CD4-positive, alpha-beta T cell (primary cell): Measurements from ENCODE around the gene TBX1. TPM values are rescaled to one million over a fixed set of nuclear protein-coding genes. Genes with fewer than 3 reads are reported as not detected.

Experiments
- ATAC-seq: fragments of 200-7000 bp; cut with Tn5 transposase; one replicate; pipeline ENCODE4 v1.10.0; 2022; ENCODE audit warnings: mild to moderate bottlenecking; ENCODE audit not compliant: poor library complexity
- CTCF ChIA-PET: fragments of 350-600 bp; sonication (Branson Sonifier 250); formaldehyde crosslinking; loops from one replicate; lab custom pipeline; 2021; ENCODE audit warnings: antibody characterized with exemption, inconsistent platforms; lab: Charles Lee
- POLR2A ChIA-PET: fragments of 350-600 bp; sonication (Branson Sonifier 250); formaldehyde crosslinking; loops from one replicate; lab custom pipeline; 2021; ENCODE audit warnings: antibody characterized with exemption, inconsistent platforms; lab: Charles Lee
- DNase-seq, 14 experiments: peaks; one replicate each; pipeline ENCODE4 v3.0.0-alpha.2; 2013 to 2020; ENCODE audit warnings: mixed read lengths in 2 of 14
- H3K27ac ChIP-seq, 2 donors: one replicate each; pipeline versions ENCODE4 v1.5.1 to v1.7.0; 2013; ENCODE audit warnings: low read length in 2 of 2, low read depth in 1 of 2, mild to moderate bottlenecking in 1 of 2
- H3K27me3 ChIP-seq, 2 experiments: 1 replicate in 1 of 2; 2 replicates in 1 of 2; pipeline versions ENCODE4 v1.6.1 to v1.7.0; 2013; ENCODE audit warnings: low read length in 2 of 2, control low read depth in 1 of 2, mild to moderate bottlenecking in 1 of 2, moderate library complexity in 1 of 2; ENCODE audit not compliant: insufficient read depth in 2 of 2, control insufficient read depth in 1 of 2
- H3K36me3 ChIP-seq: one replicate; pipeline ENCODE4 v1.6.1; 2013; ENCODE audit warnings: low read length, control low read depth; ENCODE audit not compliant: insufficient read depth
- H3K4me1 ChIP-seq: one replicate; pipeline ENCODE4 v1.6.1; 2013; ENCODE audit warnings: low read length, control low read depth; ENCODE audit not compliant: insufficient read depth
- H3K4me3 ChIP-seq: one replicate; pipeline ENCODE4 v1.5.1; 2013; ENCODE audit warnings: mild to moderate bottlenecking, low read length, moderate library complexity
- H3K9me3 ChIP-seq, 2 experiments: 1 replicate in 1 of 2; 2 replicates in 1 of 2; pipeline versions ENCODE4 v1.6.1 to v1.7.0; 2013; ENCODE audit warnings: low read length in 2 of 2, mild to moderate bottlenecking in 2 of 2, control low read depth in 1 of 2, moderate library complexity in 1 of 2; ENCODE audit not compliant: control insufficient read depth in 1 of 2, insufficient read depth in 1 of 2
- H3K27ac Mint-ChIP-seq: one replicate; pipeline ENCODE4 v1.8.0; 2020; ENCODE audit warnings: mixed read lengths
- H3K27me3 Mint-ChIP-seq: one replicate; pipeline ENCODE4 v1.8.0; 2021; ENCODE audit warnings: mixed read lengths
- H3K36me3 Mint-ChIP-seq: one replicate; pipeline ENCODE4 v1.8.0; 2021; ENCODE audit warnings: low read depth, mixed read lengths
- H3K4me1 Mint-ChIP-seq: one replicate; pipeline ENCODE4 v1.8.0; 2021; ENCODE audit warnings: low read depth, mixed read lengths
- H3K4me3 Mint-ChIP-seq: one replicate; pipeline ENCODE4 v1.8.0; 2020; ENCODE audit warnings: mild to moderate bottlenecking, mixed read lengths
- H3K9me3 Mint-ChIP-seq: one replicate; pipeline ENCODE4 v1.8.0; 2020; ENCODE audit warnings: mixed read lengths
- intact Hi-C, 2 experiments: fragments of 100-400 bp; cut with DNase I in 1 of 2; cut with micrococcal nuclease in 1 of 2; formaldehyde crosslinking; loops; one replicate each; pipeline versions ENCODE4 v1.15.1 to v1.9.0; 2023 to 2025; cut with DNase I, micrococcal nuclease
- total RNA-seq, 174 experiments: library from RNA in 2 of 174; stranded (reverse) in 2 of 174; gene quantifications; one replicate each; pipeline ENCODE4 v1.2.3 and lab custom pipeline; 2021 to 2026
- TF ChIP-seq, protein P1 (sequence below): fragments of 200-600 bp; IDR thresholded peaks from one replicate; pipeline ENCODE4 v1.8.0; 2022; ENCODE audit warnings: antibody characterized with exemption, mild to moderate bottlenecking

The TBX1 gene
- total RNA-seq, 2 experiments from 2014 or later = not detected

DNA sequence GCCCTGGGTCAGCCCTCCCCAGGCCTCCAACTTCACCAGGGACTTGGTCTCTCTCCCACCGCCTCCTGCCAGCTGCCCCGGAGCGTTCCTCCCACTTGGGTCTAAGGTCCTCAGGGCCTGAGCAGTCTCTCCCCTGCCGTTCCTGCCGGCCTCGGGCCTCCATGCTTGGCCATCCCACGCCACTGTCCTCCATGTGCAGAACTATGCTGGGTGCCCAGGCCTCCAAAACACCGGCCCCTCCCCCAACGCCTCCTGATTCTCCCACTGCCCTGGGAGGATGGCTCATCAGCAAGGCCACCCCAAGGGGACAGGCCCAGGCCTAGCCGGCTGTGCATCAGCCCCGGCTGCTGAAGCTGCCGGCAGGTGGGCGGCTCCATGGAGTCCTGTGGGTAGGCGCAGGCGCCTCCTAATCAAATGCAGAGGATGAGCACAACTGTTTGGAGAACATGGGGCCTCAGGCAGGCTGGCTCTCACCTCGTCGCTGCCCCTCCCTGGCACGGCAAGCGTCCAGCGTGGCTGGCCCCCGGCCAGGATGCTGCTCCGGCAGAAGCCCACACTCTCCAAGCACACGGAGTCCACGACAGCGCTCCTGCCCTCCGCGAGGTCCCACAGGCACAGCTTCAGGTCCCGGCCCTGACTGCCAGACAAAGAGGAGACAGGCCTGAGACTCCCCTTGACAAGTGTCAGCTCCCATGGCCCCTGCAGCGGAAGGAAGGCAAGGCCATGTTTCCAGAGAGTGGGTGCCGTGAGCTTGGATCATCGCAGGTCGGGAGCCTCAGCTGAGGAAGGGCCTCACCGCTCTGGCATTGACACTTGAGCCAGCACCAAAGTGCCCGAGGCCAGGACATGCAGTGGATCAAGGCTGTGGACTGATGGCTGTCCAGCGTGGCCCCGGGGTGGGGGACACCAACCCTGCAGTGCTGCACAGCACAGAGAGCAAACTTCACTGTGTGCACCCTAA, 51.5 kb downstream of the TBX1 start:
- Histone ChIP-seq H3K4me1 (peaks cover 15% of the 10 kb centered on the region), H3K27me3 (no peaks in the 10 kb centered on the region), H3K4me3 (no peak overlapping the region), H3K9me3 (no peaks in the 10 kb centered on the region), H3K27ac (no peak overlapping the region), H3K36me3 (peaks cover 15% of the 10 kb centered on the region)
- no peak overlapping the region for H3K27ac Mint-ChIP-seq
- no peak for ATAC-seq
- H3K4me1 Mint-ChIP-seq = no peaks in the 10 kb centered on the region
- H3K27me3 Mint-ChIP-seq = no peaks in the 10 kb centered on the region
- TF ChIP-seq, protein P1, sequence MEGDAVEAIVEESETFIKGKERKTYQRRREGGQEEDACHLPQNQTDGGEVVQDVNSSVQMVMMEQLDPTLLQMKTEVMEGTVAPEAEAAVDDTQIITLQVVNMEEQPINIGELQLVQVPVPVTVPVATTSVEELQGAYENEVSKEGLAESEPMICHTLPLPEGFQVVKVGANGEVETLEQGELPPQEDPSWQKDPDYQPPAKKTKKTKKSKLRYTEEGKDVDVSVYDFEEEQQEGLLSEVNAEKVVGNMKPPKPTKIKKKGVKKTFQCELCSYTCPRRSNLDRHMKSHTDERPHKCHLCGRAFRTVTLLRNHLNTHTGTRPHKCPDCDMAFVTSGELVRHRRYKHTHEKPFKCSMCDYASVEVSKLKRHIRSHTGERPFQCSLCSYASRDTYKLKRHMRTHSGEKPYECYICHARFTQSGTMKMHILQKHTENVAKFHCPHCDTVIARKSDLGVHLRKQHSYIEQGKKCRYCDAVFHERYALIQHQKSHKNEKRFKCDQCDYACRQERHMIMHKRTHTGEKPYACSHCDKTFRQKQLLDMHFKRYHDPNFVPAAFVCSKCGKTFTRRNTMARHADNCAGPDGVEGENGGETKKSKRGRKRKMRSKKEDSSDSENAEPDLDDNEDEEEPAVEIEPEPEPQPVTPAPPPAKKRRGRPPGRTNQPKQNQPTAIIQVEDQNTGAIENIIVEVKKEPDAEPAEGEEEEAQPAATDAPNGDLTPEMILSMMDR = no peak
- H3K4me3 Mint-ChIP-seq = no peak overlapping the region
- DNase-seq = peak in 2 of 14 experiments; percentile 9 to 16
- no peaks in the 10 kb centered on the region for H3K9me3 Mint-ChIP-seq
- POLR2A ChIA-PET = no interaction called here
- intact Hi-C loops = no loop called here
- peaks cover 16% of the 10 kb centered on the region for H3K36me3 Mint-ChIP-seq
- CTCF ChIA-PET = no interaction called here

DNA sequence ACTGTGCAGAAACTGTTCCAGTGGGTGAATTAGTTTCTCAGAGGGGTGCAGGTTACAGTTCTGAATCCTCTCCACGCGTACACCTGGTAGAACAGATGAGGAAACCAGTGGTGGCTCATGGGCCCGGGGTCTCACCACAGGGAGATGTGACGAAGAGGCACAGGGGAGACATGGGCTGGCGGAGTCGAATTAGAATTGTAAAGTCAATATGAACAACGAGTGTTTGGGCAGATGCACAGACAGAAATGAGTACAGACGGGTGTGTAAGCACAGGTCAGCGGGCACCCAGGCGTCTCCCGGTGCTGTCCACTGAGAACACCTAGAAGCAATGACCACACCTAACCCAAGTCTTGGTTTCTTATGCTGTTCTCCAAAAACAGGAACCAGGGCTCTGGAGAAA, 52.3 kb downstream of the TBX1 start:
- no peak overlapping the region for H3K4me3 Mint-ChIP-seq
- ATAC-seq (no peak), DNase-seq (no peak)
- Histone ChIP-seq H3K36me3 (peaks cover 15% of the 10 kb centered on the region), H3K27ac (no peak overlapping the region), H3K27me3 (no peaks in the 10 kb centered on the region), H3K4me1 (peaks cover 15% of the 10 kb centered on the region), H3K4me3 (no peak overlapping the region), H3K9me3 (no peaks in the 10 kb centered on the region)
- no peak overlapping the region for H3K27ac Mint-ChIP-seq
- TF ChIP-seq, protein P1 = no peak
- peaks cover 3% of the 10 kb centered on the region for H3K4me1 Mint-ChIP-seq
- ChIA-PET CTCF (no interaction called here), POLR2A (no interaction called here)
- intact Hi-C loops = no loop called here
- no peaks in the 10 kb centered on the region for H3K9me3 Mint-ChIP-seq
- peaks cover 16% of the 10 kb centered on the region for H3K36me3 Mint-ChIP-seq
- no peaks in the 10 kb centered on the region for H3K27me3 Mint-ChIP-seq

DNA sequence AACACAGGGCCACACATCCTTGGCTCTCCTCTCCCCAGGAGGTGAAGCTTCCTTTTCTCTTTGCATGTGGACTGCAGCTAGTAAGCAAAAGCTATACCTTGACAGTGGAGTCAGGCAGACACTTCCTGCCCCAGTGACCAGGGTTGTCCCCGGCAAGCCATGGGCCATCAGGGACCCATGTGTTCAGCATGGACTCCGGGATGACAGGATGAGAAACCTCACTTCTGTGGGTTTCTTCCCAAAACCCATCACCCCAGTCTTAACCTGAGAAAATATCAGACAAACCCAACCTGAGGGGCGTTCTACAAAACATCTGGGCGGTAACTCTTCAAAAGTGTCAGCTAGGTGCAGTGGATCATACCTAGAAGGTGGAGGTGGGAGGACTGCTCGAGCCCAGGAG, 53.9 kb downstream of the TBX1 start:
- DNase-seq (peak in 1 of 14 experiments; percentile 7), ATAC-seq (no peak)
- Histone ChIP-seq H3K4me3 (no peak overlapping the region), H3K27me3 (no peaks in the 10 kb centered on the region), H3K27ac (no peak overlapping the region), H3K4me1 (peaks cover 15% of the 10 kb centered on the region), H3K36me3 (peaks cover 15% of the 10 kb centered on the region), H3K9me3 (no peaks in the 10 kb centered on the region)
- H3K27me3 Mint-ChIP-seq = no peaks in the 10 kb centered on the region
- no peaks in the 10 kb centered on the region for H3K9me3 Mint-ChIP-seq
- POLR2A ChIA-PET = no interaction called here
- peaks cover 16% of the 10 kb centered on the region for H3K36me3 Mint-ChIP-seq
- TF ChIP-seq, protein P1 = no peak
- intact Hi-C loops = no loop called here
- no peak overlapping the region for H3K27ac Mint-ChIP-seq
- H3K4me1 Mint-ChIP-seq = peaks cover 5% of the 10 kb centered on the region
- no peak overlapping the region for H3K4me3 Mint-ChIP-seq
- CTCF ChIA-PET = no interaction called here
